ENCODE measurements around the gene ETS2.

GRCh38 chr21:38777531-38777930 is 28.2 kb upstream of the ETS2 start:
- TF ChIP-seq, protein P1, sequence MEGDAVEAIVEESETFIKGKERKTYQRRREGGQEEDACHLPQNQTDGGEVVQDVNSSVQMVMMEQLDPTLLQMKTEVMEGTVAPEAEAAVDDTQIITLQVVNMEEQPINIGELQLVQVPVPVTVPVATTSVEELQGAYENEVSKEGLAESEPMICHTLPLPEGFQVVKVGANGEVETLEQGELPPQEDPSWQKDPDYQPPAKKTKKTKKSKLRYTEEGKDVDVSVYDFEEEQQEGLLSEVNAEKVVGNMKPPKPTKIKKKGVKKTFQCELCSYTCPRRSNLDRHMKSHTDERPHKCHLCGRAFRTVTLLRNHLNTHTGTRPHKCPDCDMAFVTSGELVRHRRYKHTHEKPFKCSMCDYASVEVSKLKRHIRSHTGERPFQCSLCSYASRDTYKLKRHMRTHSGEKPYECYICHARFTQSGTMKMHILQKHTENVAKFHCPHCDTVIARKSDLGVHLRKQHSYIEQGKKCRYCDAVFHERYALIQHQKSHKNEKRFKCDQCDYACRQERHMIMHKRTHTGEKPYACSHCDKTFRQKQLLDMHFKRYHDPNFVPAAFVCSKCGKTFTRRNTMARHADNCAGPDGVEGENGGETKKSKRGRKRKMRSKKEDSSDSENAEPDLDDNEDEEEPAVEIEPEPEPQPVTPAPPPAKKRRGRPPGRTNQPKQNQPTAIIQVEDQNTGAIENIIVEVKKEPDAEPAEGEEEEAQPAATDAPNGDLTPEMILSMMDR (IDR thresholded peaks at IDR 0.05) = no peak
- TF ChIP-seq POLR2A (IDR thresholded peaks at IDR 0.05) = no peak

Measured in lower leg skin (tissue), 3 donors.